HEK293 (cell line): Measurements from ENCODE around the gene KLHL29.

Source experiments
- KLF7 ChIP-seq: fragments of 450-650 bp; formaldehyde crosslinking; IDR thresholded peaks from 2 replicates; pipeline ENCODE4 v1.5.1; 2016; ENCODE audit warnings: missing biosample characterization, missing genetic modification characterization, borderline replicate concordance
- SALL2 ChIP-seq: fragments of 450-650 bp; formaldehyde crosslinking; IDR thresholded peaks from 2 replicates; pipeline ENCODE4 v1.5.0; 2017; ENCODE audit warnings: missing biosample characterization, mild to moderate bottlenecking, missing genetic modification characterization, borderline replicate concordance
- YY1 ChIP-seq: fragments of 450-650 bp; formaldehyde crosslinking; IDR thresholded peaks from 2 replicates; pipeline ENCODE4 v1.5.1; 2018; ENCODE audit warnings: missing biosample characterization, missing genetic modification characterization
- ZNF10 ChIP-seq: fragments of 450-650 bp; formaldehyde crosslinking; IDR thresholded peaks from 2 replicates; pipeline ENCODE4 v1.5.1; 2017; ENCODE audit warnings: missing biosample characterization, missing genetic modification characterization
- ZNF16 ChIP-seq: fragments of 450-650 bp; formaldehyde crosslinking; IDR thresholded peaks from 2 replicates; pipeline ENCODE4 v1.5.1; 2016; ENCODE audit warnings: low read depth, missing biosample characterization, missing genetic modification characterization
- ZNF23 ChIP-seq: fragments of 450-650 bp; formaldehyde crosslinking; IDR thresholded peaks from 2 replicates; pipeline ENCODE4 v1.5.1; 2016; ENCODE audit warnings: missing biosample characterization, missing genetic modification characterization, borderline replicate concordance
- ZNF266 ChIP-seq: fragments of 450-650 bp; formaldehyde crosslinking; IDR thresholded peaks from 2 replicates; pipeline ENCODE4 v1.5.1; 2016; ENCODE audit warnings: missing biosample characterization, missing genetic modification characterization, low read depth
- ZNF510 ChIP-seq: fragments of 450-650 bp; formaldehyde crosslinking; IDR thresholded peaks from 2 replicates; pipeline ENCODE4 v1.5.1; 2018; ENCODE audit warnings: mild to moderate bottlenecking, missing genetic modification characterization, missing biosample characterization; ENCODE audit not compliant: insufficient replicate concordance
- ZNF645 ChIP-seq: fragments of 450-650 bp; formaldehyde crosslinking; IDR thresholded peaks from 2 replicates; pipeline ENCODE4; 2016; ENCODE audit warnings: missing biosample characterization, missing genetic modification characterization
- ZNF677 ChIP-seq: fragments of 450-650 bp; IDR thresholded peaks from 2 replicates; pipeline ENCODE4 v1.5.0; 2018; ENCODE audit warnings: missing biosample characterization, mild to moderate bottlenecking, missing genetic modification characterization, moderate library complexity
- TF ChIP-seq, protein P1 (sequence below): fragments of 450-650 bp; formaldehyde crosslinking; IDR thresholded peaks from 2 replicates; pipeline ENCODE4 v1.5.1; 2016; ENCODE audit warnings: missing biosample characterization, missing genetic modification characterization

GRCh38 chr2:23452372-23452771 is 67.4 kb downstream of the KLHL29 start:
- TF ChIP-seq ZNF16 (tag by site-specific recombination) (no peak), YY1 (tag by site-specific recombination) (no peak), ZNF266 (no peak), ZNF23 (tag by site-specific recombination) (no peak), ZNF510 (tag by site-specific recombination) (no peak), SALL2 (tag by site-specific recombination) (no peak), ZNF10 (no peak), ZNF645 (tag by site-specific recombination) (no peak), ZNF677 (tag by site-specific recombination) (no peak), KLF7 (tag by site-specific recombination) (no peak)
- TF ChIP-seq, protein P1, sequence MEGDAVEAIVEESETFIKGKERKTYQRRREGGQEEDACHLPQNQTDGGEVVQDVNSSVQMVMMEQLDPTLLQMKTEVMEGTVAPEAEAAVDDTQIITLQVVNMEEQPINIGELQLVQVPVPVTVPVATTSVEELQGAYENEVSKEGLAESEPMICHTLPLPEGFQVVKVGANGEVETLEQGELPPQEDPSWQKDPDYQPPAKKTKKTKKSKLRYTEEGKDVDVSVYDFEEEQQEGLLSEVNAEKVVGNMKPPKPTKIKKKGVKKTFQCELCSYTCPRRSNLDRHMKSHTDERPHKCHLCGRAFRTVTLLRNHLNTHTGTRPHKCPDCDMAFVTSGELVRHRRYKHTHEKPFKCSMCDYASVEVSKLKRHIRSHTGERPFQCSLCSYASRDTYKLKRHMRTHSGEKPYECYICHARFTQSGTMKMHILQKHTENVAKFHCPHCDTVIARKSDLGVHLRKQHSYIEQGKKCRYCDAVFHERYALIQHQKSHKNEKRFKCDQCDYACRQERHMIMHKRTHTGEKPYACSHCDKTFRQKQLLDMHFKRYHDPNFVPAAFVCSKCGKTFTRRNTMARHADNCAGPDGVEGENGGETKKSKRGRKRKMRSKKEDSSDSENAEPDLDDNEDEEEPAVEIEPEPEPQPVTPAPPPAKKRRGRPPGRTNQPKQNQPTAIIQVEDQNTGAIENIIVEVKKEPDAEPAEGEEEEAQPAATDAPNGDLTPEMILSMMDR (tag by site-specific recombination) = no peak
